Measurements from ENCODE around the gene HCRTR1. TPM values are rescaled to one million over a fixed set of nuclear protein-coding genes. Genes with fewer than 3 reads are reported as not detected.
A peak's percentile ranks its signal among the peaks of the same experiment; 100 is the strongest.

HCRTR1 gene
- total RNA-seq, 1 donor from 2014 or later: not detected

DNA sequence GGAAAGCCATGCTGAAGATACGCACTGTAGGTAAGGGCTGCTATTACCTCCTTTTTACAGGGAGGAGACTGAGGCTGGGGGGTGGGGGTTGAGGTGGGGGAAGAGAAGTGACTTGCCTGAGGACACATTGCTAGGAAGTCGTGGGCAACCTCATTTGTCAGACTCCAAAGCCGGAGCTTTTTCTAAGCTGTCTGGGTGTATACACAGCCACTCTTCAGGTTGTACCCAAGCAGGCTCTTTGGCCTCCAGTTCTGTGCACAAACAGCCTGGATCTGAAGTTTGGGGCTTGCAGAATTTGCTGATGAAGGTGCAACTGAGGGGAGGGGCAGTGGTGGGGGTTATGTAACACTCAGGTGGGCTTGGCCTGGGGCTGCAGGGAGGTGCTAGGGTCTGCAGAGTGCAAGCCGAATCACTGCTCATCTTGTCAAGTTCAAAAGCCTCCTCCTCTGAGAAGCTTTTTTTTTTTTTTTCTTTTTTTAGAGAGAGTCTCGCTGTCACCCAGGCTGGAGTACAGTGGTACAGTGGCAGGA, 24.3 kb upstream of the HCRTR1 start:
- intact Hi-C loops (cut with DNase I): no loop called here
- no peak for DNase-seq (ENCODE audit: low spot score)

DNA sequence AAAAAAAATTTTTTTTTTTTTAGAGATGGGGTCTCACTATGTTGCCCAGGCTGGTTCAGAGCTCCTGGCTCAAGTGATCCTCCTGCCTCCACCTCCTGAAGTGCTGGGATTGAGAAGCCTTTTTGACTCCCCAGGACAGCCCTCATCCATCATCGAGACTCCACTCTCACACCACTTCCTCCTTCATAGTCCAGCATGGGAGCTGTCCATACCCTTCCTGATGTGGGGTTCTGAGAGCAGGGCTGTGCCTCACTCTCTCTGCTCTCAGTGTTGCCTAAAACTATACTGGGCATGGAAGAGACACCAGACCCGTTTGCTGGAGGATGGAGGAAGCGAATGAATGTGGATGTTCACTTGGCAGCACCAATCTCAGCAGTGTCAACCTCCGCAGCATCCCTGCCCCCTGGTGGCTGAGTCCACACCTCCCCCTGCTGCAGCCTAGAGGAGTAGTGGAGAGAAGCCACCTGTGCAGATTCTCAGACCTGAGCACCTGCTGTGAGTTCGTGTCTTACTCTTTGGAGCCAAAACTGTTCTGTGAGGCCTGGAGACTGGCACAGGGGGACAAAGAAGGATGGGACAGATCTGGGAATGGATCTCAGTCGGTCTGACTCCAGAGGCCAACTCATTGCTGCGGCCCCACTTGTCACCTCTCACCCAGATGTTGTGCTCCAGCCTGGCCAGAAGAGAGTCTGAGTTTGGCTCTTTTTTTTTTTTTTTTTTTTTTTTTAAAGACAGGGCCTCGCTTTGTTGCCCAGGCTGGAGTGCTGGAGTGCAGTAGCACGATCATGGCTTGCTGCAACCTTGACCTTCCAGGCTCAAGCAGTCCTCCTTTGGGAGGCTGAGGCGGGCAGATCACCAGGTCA, 23.5 kb upstream of the HCRTR1 start:
- intact Hi-C loops (cut with DNase I): loop anchor here (1.0 kb wide), 1 partner anchor 30 kb away; no protein-coding TSS in a partner anchor
- peak; percentile 92 for DNase-seq (ENCODE audit: low spot score)

DNA sequence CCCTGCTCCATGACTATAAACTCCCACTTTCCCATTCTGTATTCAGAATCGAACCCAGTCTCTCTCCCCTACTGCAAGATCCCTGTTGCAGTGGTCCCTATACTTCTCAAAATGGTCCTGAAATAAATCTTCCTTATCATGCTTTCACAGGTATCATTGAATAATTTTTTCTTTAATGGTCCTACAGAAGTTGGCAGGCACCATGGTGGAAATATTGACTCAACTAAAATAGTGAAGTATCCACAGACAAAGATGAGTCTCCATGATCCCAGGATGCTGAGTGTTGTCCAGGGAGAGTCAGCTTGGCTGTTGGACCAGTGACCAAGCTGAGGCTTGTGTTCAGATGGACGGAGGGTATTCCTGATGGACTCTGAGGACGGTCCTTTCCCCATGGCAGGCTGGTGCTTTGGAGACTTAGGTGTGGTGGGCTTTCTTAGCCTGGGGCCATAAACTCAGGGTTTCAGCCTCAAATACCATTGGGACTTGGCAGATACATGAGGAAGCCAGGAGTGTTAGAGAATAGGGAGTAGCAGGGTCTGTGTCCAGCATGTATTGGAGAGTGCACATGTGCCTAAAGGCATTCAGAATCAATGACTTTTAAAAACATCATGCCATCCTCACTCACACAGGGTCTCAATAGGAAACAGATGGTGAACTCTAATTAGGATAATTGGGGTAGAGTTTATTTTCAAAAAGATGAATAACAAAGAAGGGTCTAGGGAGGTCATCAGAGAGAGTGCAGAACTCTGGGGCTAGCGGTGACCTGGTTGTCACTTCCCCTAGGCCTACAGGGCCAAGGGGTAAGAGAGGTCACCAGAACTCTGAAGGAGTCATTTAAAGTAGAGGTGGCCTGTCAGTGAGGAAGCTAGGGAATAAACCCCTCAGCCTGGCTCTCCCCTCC, 21.4 kb upstream of the HCRTR1 start:
- DNase-seq (ENCODE audit: low spot score): no peak
- intact Hi-C loops (cut with DNase I): no loop called here

DNA sequence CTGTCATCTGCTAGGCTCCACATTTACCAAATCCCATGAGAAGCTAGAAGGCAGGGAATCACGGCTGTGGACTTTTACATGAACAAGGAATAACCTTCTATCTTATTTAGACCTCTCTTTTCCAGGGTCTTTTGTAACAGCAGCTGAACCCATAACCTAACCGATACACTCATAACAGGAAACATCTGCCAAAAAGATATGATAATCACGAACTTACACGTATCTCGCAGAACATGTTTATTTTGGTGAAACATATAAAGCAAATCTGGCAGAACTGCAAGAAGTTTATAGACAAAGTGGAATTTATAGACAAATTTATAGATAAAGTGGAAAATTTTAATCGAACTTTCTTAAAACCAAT, 20.8 kb upstream of the HCRTR1 start:
- DNase-seq (ENCODE audit: low spot score): no peak
- intact Hi-C loops (cut with DNase I): no loop called here

DNA sequence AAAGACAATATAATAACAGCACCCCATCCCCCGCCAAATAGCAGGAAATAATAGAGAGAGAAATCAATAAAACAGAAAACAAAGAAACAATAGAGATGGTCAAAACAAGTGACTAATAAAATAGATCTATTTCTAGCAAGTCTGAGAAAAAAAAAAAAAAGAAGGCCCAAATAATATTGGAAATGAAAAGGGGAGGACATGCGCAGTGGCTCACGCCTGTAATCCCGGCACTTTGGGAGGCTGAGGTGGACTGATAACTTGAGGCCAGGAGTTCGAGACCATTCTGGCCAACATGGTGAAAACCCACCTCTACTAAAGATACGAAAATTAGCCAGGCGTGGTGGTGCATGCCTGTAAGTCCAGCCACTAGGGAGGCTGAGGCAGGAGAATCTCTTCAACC, 18.5 kb upstream of the HCRTR1 start:
- intact Hi-C loops (cut with DNase I): no loop called here
- no peak for DNase-seq (ENCODE audit: low spot score)

DNA sequence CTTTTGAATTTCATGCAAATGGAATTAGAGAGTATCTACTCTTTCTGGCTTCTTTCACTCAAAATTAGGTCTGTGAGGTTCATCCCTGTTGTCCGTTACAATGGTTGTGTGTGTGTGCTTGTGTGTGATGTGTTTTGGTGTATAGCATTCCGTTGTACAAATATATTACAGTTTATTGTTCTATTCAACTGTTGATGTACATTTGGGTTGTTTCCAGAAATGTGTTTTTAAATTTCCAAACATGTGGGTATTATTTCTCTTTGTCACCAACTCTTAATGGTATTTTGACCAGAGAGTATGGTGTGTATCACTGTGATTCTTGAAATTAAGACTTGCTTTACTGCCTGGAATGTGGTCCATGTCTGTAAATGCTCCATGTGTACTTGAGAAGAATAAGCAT, 16.8 kb upstream of the HCRTR1 start:
- intact Hi-C loops (cut with DNase I): no loop called here
- DNase-seq (ENCODE audit: low spot score): no peak

DNA sequence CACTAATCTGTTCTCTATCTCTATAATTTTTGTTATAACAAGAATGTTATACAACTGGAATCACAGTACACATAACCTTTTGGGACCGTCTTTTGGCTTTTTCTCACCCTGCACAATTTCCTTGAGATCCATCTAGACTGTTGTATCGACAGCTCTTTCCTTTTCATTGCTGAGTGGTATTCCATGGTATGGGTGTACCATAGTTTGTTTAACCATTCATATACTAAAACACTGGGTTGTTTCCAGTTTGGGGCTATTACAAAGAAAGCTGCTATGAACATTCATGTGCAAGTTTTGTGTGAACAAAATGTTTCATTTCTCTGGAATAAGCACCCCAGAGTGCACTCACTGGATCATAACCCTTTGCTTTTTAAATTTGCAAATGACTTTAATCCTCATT, 15.4 kb upstream of the HCRTR1 start:
- intact Hi-C loops (cut with DNase I): no loop called here
- DNase-seq (ENCODE audit: low spot score): no peak

DNA sequence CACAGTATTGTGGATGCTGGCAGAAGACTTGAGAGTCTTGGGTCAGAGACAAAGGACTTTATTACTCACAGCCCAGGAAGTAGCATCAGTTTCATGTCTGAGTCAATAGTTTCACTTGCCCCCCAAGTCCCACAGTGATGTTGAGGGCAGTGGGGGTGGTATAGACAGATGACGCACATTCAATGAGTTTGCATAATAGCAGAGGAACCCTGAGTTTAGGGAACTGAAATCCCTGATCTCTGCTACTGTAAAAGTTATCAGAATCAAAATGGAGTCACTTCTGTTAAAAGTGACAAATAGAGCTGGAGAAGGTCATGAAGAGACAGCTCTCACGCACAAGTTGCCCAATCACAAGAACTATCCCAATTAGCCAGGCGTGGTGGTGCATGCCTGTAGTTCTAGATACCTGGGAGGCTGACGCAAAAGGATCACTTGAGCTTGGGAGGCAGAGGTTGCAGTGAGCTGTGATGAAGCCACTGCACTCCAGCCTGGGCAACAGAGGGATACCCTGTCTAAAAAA, 11.5 kb upstream of the HCRTR1 start:
- no peak for DNase-seq (ENCODE audit: low spot score)
- intact Hi-C loops (cut with DNase I): no loop called here

DNA sequence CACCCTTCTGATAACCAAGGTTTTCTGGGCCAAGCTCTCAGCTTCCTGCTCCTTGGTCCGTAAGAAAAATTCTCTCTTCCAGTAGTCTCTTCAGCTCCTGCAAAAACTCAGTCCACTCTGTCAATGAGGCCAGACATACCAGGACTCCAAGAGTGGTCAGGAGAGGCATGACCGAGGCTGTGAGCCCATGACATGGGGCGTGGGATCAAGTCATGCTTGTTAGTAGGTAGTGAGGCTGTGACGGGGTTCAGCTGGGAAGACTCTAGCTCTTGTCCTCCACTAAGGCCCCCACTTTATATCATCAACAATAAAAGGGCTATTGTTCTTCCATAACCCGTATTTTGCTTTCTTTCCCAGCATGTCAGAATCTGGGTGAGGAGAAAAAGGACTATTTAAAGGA, 10.1 kb upstream of the HCRTR1 start:
- intact Hi-C loops (cut with DNase I): no loop called here
- DNase-seq (ENCODE audit: low spot score): no peak

DNA sequence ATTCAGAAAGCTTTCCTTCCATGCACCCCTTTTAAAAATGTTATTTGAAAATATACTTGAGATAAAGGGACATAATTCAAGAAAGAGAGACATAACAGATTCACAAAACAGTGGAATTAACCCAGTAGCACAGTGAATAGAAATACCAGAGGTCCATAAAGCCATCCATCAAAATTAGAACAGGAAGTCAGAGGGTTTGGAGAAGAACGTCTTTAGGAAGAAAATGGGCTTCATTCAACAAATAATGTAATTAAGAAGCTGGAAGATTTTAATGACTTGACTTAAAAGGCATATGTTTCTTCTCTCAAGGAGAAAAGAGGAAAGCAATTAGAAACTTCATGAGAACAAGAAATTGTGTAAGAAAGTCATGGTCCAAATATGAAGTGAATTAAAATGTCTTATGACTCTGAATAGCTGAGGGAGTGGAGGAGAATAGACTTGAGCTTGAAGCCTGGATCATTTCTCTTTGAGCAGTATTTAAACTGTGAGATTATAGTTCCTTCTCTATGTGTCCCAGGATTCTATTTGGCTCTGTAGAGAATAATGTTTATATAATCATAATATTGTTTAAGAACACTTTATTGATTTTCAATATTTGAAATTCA, 7.9 kb upstream of the HCRTR1 start:
- intact Hi-C loops (cut with DNase I): no loop called here
- no peak for DNase-seq (ENCODE audit: low spot score)

DNA sequence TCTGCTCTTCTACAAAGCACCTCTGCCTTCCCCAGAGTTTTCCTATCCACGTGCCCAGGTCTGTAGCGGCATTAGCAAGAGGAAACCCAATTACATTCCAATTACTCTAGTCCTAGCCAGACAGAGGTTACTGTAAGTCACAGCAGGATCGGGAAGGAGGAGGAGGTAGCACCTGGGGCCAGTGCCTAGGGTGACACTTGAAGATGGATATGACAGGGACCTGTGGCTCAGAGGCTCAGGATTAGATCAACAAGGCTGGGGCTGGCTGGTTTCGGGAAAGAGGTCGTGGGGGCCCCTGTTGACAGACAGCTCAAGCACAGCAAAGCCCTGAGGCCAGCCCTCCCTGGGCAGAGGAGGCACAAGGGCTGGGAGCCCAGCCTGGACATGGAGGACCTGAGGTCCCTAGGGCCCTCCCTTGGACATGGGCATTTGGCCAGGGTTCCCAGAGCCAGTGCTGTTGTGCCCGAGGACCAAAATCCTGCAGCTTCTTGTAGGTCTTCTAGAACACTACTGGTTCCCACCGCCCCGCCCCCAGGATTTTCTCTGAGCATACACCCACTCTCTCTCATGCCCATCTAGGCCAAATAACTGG, 3.0 kb upstream of the HCRTR1 start:
- intact Hi-C loops (cut with DNase I): no loop called here
- no peak for DNase-seq (ENCODE audit: low spot score)

DNA sequence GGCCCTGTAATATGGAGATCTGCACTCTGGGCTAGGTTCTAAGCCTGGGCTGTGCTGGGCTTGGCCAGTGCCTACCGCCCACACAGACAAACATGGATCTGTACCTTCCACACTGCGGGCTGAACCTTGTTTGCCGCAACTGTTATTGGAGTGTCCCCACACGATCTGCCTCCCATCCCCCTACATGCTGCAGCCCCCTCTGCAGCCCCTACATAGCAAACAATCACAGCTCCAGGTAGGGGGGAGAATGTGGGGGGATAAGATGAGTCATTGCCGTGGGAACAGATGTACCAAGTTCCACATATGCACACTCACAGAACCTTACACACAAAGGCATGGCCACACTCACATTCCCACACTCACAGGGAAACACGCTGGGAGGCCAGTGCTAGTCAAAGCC, 2.1 kb upstream of the HCRTR1 start:
- intact Hi-C loops (cut with DNase I): no loop called here
- DNase-seq (ENCODE audit: low spot score): no peak

DNA sequence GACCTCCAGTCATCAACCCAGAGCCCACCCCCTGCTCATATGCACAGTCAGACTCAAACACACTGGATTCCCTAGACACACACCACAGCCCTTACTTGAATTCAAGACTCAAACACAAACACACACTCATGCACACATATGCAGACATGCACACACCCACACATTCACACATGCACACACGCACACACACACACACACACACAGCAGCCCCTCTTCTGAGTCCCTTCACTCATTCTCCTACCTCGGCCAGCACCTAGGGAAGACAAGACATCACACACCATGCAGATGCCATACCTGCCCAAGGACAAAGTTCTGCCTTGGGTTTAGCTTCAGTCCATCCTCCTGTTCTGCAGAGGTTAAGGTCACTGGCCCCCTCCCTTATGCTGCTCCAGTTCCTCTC, 1.6 kb upstream of the HCRTR1 start:
- intact Hi-C loops (cut with DNase I): no loop called here
- no peak for DNase-seq (ENCODE audit: low spot score)

DNA sequence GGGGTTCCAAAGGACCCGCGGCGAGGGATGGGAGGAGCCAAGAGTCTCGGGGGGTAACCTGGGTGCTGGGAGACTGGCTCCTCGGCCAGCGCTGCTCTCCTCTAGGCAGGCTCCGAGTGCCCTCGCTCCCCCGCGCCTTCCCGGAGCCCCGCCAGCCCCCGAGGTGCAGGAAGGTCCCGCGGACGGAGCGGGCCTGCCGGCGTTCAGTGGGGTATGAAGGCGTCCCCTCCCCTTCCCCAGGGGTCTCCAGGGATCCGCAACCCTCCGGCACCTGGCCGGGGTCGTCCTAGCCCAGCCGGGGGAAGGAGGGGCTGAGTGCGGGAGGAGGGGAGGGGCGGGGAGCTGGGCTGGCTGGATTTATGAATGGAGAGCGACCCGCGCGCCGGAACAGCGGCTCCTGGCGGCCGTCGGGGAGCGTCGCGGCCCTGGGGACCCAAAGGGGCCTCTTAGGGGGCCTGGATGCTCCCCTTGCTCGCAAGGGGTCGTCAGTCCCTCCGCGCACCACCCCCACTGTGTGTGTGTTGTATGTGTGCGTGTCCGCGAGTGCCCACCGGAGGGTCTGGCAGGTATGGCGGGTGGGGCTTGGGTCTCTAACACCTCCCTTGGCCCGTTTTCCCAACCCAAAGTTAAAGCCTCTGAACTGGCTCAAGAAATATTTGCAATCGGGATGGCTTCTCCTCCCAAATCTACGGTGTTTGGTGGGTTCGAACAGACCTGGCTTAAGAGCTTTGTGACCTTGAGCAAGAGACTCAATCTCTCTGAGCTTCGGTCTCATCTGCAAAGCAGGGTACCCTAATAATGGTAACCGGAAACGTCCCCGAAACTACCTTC, 642 bp downstream of the HCRTR1 start:
- no peak for DNase-seq (ENCODE audit: low spot score)
- intact Hi-C loops (cut with DNase I): no loop called here

DNA sequence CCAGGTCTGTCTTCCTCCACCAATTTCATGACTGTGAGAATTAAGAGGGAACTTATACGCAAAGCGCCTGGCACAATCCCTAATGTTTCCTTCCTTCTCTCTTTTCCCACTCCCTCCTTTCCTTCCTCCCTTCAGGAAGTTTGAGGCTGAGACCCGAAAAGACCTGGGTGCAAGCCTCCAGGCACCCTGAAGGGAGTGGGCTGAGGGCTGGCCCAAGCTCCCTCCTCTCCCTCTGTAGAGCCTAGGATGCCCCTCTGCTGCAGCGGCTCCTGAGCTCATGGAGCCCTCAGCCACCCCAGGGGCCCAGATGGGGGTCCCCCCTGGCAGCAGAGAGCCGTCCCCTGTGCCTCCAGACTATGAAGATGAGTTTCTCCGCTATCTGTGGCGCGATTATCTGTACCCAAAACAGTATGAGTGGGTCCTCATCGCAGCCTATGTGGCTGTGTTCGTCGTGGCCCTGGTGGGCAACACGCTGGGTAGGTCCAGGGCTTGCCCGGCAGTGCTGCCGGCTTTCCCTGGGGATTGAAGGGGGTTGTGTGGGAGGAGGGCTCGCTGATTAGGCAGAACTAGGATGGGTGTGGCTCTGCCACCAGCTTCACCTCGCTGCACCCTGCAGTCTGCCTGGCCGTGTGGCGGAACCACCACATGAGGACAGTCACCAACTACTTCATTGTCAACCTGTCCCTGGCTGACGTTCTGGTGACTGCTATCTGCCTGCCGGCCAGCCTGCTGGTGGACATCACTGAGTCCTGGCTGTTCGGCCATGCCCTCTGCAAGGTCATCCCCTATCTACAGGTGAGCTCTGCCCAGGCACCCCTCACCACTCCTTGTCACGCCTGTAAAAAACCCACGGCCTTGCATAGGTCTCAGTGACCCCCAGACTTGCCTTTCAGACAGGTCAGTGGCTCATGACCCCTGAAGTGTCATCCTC, 1.7 kb downstream of the HCRTR1 start:
- no peak for DNase-seq (ENCODE audit: low spot score)
- intact Hi-C loops (cut with DNase I): no loop called here

DNA sequence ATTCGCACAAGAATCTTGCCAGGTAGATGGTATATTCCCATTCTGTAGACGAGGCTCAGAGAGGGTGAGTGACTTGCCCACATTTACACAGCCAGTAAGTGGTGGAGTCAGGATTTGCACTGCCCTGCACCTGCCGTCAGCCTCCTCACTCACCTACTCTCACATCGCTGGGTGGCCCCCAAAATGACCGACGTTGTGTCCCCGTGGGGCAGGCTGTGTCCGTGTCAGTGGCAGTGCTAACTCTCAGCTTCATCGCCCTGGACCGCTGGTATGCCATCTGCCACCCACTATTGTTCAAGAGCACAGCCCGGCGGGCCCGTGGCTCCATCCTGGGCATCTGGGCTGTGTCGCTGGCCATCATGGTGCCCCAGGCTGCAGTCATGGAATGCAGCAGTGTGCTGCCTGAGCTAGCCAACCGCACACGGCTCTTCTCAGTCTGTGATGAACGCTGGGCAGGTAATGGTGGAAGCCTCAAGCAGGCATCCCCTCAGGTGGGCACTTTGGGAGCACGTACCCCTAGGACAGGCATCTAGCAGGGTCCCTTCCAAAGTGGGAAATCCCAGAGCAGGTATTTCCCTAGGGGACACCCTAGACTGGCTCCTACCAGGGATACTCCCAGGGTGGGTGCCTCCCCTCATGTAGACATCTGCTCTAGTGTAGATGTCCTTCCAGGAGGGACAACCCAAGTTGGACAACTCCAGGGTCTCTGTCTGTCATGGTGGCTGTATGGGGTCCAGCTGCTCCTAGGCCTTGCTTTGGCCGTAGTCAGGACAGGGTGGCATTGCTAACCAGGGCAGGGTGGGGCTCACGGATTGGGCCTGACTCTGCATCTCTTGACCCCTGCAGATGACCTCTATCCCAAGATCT, 3.4 kb downstream of the HCRTR1 start:
- no peak for DNase-seq (ENCODE audit: low spot score)
- intact Hi-C loops (cut with DNase I): no loop called here

DNA sequence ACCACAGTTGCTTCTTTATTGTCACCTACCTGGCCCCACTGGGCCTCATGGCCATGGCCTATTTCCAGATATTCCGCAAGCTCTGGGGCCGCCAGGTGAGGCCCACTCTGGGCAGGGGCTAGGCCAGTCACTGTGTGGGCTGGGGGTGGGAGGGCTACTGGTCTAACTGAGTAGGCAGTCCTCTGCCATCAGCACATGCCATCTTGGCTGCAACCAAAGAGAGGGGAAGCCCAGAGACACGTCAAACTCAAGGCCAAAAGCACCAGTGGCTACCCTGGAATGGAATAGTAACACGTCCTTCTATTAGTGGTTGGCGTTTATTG, 4.0 kb downstream of the HCRTR1 start:
- no peak for DNase-seq (ENCODE audit: low spot score)
- intact Hi-C loops (cut with DNase I): no loop called here
